ENCODE measurements around the gene TAF4.
"Not testable (repeated sequence)": the region's sequence is repeated elsewhere in the genome, so short reads cannot be mapped to it uniquely, and the experiment has no call there.

The TAF4 gene

GRCh38 chr20:61986762-61987321, 78.8 kb downstream of the TAF4 start:
- H3K4me3 ChIP-seq, result no peak overlapping the region
- no peak overlapping the region for H3K27ac ChIP-seq

- Histone ChIP-seq H3K4me3 (no peak overlapping the region), H3K27ac (no peak overlapping the region)
These were observed 80.6 kb downstream of the TAF4 start for GRCh38 chr20:61985096-61985495.

- not testable (repeated sequence) for H3K27ac ChIP-seq, H3K4me3 ChIP-seq
These were observed 81.2 kb downstream of the TAF4 start for GRCh38 chr20:61984431-61984830.

GRCh38 chr20:61983965-61984364, 81.7 kb downstream of the TAF4 start:
- H3K4me3 ChIP-seq, result no peak overlapping the region
- no peak overlapping the region for H3K27ac ChIP-seq

- Histone ChIP-seq H3K27ac (no peak overlapping the region), H3K4me3 (no peak overlapping the region)
These were observed 82.7 kb downstream of the TAF4 start for GRCh38 chr20:61982951-61983315.

- Histone ChIP-seq H3K4me3 (no peak overlapping the region), H3K27ac (no peak overlapping the region)
These were observed 83.3 kb downstream of the TAF4 start for GRCh38 chr20:61982191-61982950.

GRCh38 chr20:61981691-61982090, 84.0 kb downstream of the TAF4 start:
- not testable (repeated sequence) for H3K27ac ChIP-seq, H3K4me3 ChIP-seq

- Histone ChIP-seq H3K27ac (no peak overlapping the region), H3K4me3 (no peak overlapping the region)
These were observed 84.8 kb downstream of the TAF4 start for GRCh38 chr20:61980647-61981583.

GRCh38 chr20:61979701-61980635, 85.7 kb downstream of the TAF4 start:
- no peak overlapping the region for H3K4me3 ChIP-seq
- H3K27ac ChIP-seq, result no peak overlapping the region

- Histone ChIP-seq H3K27ac (no peak overlapping the region), H3K4me3 (no peak overlapping the region)
These were observed 86.6 kb downstream of the TAF4 start for GRCh38 chr20:61979090-61979489.

GRCh38 chr20:61978491-61978890, 87.2 kb downstream of the TAF4 start:
- H3K27ac ChIP-seq, result no peak overlapping the region
- no peak overlapping the region for H3K4me3 ChIP-seq

GRCh38 chr20:61977419-61977786, 88.3 kb downstream of the TAF4 start:
- H3K27ac ChIP-seq, result no peak overlapping the region
- H3K4me3 ChIP-seq, result no peak overlapping the region

- H3K27ac ChIP-seq, result no peak overlapping the region
- H3K4me3 ChIP-seq, result no peak overlapping the region
These were observed 88.8 kb downstream of the TAF4 start for GRCh38 chr20:61976644-61977418.

- Histone ChIP-seq H3K4me3 (no peak overlapping the region), H3K27ac (no peak overlapping the region)
These were observed 89.4 kb downstream of the TAF4 start for GRCh38 chr20:61976263-61976643.

- H3K27ac ChIP-seq, result no peak overlapping the region
These were observed 90.1 kb downstream of the TAF4 start for GRCh38 chr20:61975407-61976129.

GRCh38 chr20:61974357-61974665, 91.4 kb downstream of the TAF4 start:
- H3K4me3 ChIP-seq, result no peak overlapping the region
- no peak overlapping the region for H3K27ac ChIP-seq

More at GRCh38 chr20:61975407-61976129, 90.1 kb downstream of the TAF4 start:
- no peak overlapping the region for H3K4me3 ChIP-seq

GRCh38 chr20:61973515-61974356, 91.9 kb downstream of the TAF4 start:
- no peak overlapping the region for H3K27ac ChIP-seq

More at GRCh38 chr20:61973515-61974356, 91.9 kb downstream of the TAF4 start:
- no peak overlapping the region for H3K4me3 ChIP-seq
